G401 (cell line): ENCODE data around the gene SCYGR3. TPM values are rescaled to one million over a fixed set of nuclear protein-coding genes. Genes with fewer than 3 reads are reported as not detected.

Experiments
- DNase-seq: peaks from one replicate; pipeline ENCODE4 v3.0.0-alpha.2; 2015; ENCODE audit warnings: low spot score
- in situ Hi-C: cut with HindIII; loops from 2 replicates; pipeline ENCODE4 v1.10.0; 2016; ENCODE audit warnings: low sequenced_read_pairs, mixed read lengths
- total RNA-seq: library from RNA; depleted of rRNA; stranded (reverse); fragments of >200 nt; shearing (Covaris generic); gene quantifications from 2 replicates; pipeline ENCODE4 v1.2.3, GENCODE V29; 2014; rRNA removed

The SCYGR3 gene
- not detected in 2 replicates for total RNA-seq

GRCh38 chr2:227614740-227615139 lies at the start of gene SCYGR3:
Gene SCYGR3, minus strand, starts transcription at chr2:227614840. Its CDS starts 0 bp downstream, at chr2:227614840.
- DNase-seq, result no peak
- in situ Hi-C loops, result no loop called here

GRCh38 chr2:227661827-227662226 lies 47.2 kb upstream of the SCYGR3 start:
- in situ Hi-C loops, result no loop called here

GRCh38 chr2:227661025-227661649 lies 46.5 kb upstream of the SCYGR3 start:
- in situ Hi-C loops, result no loop called here
- no peak for DNase-seq

More at GRCh38 chr2:227661827-227662226, 47.2 kb upstream of the SCYGR3 start:
- no peak for DNase-seq

- in situ Hi-C loops, result no loop called here
- no peak for DNase-seq
Measured at GRCh38 chr2:227657199-227657845, 42.7 kb upstream of the SCYGR3 start.

- no peak for DNase-seq
- in situ Hi-C loops, result no loop called here
Measured at GRCh38 chr2:227655454-227655853, 40.8 kb upstream of the SCYGR3 start.

GRCh38 chr2:227654426-227654825 lies 39.8 kb upstream of the SCYGR3 start:
- in situ Hi-C loops, result no loop called here
- DNase-seq, result no peak

- DNase-seq, result no peak
- in situ Hi-C loops, result no loop called here
Measured at GRCh38 chr2:227653419-227653818, 38.8 kb upstream of the SCYGR3 start.

- in situ Hi-C loops, result no loop called here
- no peak for DNase-seq
Measured at GRCh38 chr2:227643990-227644551, 29.4 kb upstream of the SCYGR3 start.

GRCh38 chr2:227642656-227643055 lies 28.0 kb upstream of the SCYGR3 start:
- no peak for DNase-seq
- in situ Hi-C loops, result no loop called here

- DNase-seq, result no peak
- in situ Hi-C loops, result no loop called here
Measured at GRCh38 chr2:227634201-227634600, 19.6 kb upstream of the SCYGR3 start.

- in situ Hi-C loops, result no loop called here
- DNase-seq, result no peak
Measured at GRCh38 chr2:227632827-227633226, 18.2 kb upstream of the SCYGR3 start.

- no peak for DNase-seq
- in situ Hi-C loops, result no loop called here
Measured at GRCh38 chr2:227630322-227630721, 15.7 kb upstream of the SCYGR3 start.

- no peak for DNase-seq
- in situ Hi-C loops, result no loop called here
Measured at GRCh38 chr2:227629435-227629834, 14.8 kb upstream of the SCYGR3 start.

- in situ Hi-C loops, result no loop called here
- DNase-seq, result no peak
Measured at GRCh38 chr2:227627769-227628168, 13.1 kb upstream of the SCYGR3 start.

GRCh38 chr2:227626580-227627151 lies 12.0 kb upstream of the SCYGR3 start:
- DNase-seq, result no peak
- in situ Hi-C loops, result no loop called here

GRCh38 chr2:227625420-227625819 lies 10.8 kb upstream of the SCYGR3 start:
- in situ Hi-C loops, result no loop called here
- no peak for DNase-seq

GRCh38 chr2:227623226-227623625 lies 8.6 kb upstream of the SCYGR3 start:
- in situ Hi-C loops, result no loop called here
- no peak for DNase-seq

GRCh38 chr2:227617316-227618230 lies 2.9 kb upstream of the SCYGR3 start, which contains the start of gene SCYGR4:
Gene SCYGR4, plus strand, starts transcription at chr2:227617498. Its CDS starts 0 bp downstream, at chr2:227617498.
- in situ Hi-C loops, result no loop called here
- DNase-seq, result no peak

- in situ Hi-C loops, result no loop called here
- DNase-seq, result no peak
Measured at GRCh38 chr2:227616631-227617030, 2.0 kb upstream of the SCYGR3 start.
